ENCODE data around the gene RPL18.

- TF ChIP-seq YY1 (tag by site-specific recombination; IDR thresholded peaks at IDR 0.05), result no peak
- no peak for TF ChIP-seq HOXA7 (CRISPR knock-in tag; IDR thresholded peaks at IDR 0.05; ENCODE audit: borderline replicate concordance)
- no peak for TF ChIP-seq ZBTB20 (tag by site-specific recombination; IDR thresholded peaks at IDR 0.05)
- TF ChIP-seq CTCF (tag by site-specific recombination; IDR thresholded peaks at IDR 0.05), result no peak
- no peak for TF ChIP-seq ZNF274 (IDR thresholded peaks at IDR 0.05; ENCODE audit: low read length)
- TF ChIP-seq ZNF274 (tag by site-specific recombination; IDR thresholded peaks at IDR 0.05; ENCODE audit: borderline replicate concordance), result no peak
- no peak for TF ChIP-seq ATF2 (tag by site-specific recombination; IDR thresholded peaks at IDR 0.05; ENCODE audit: low read depth)
- no peak for TF ChIP-seq ZNF777 (tag by site-specific recombination; IDR thresholded peaks at IDR 0.05; ENCODE audit: borderline replicate concordance)
- TF ChIP-seq REST (tag by site-specific recombination; IDR thresholded peaks at IDR 0.05), result no peak
- TF ChIP-seq ZNF239 (tag by site-specific recombination; IDR thresholded peaks at IDR 0.05), result no peak
- TF ChIP-seq ZNF335 (tag by site-specific recombination; conservative IDR thresholded peaks at IDR 0.05), result no peak
- no peak for TF ChIP-seq ZNF449 (tag by site-specific recombination; IDR thresholded peaks at IDR 0.05)
- TF ChIP-seq ZNF513 (tag by site-specific recombination; IDR thresholded peaks at IDR 0.05), result no peak
Measured at GRCh38 chr19:48618278-48618915, 581 bp downstream of the RPL18 start.

Measured in HEK293 (cell line).